ENCODE measurements around the gene RBMS3. TPM values are rescaled to one million over a fixed set of nuclear protein-coding genes. Genes with fewer than 3 reads are reported as not detected.

RBMS3 gene
- total and polyA plus RNA-seq, 2 of the 8 experiments (the other 6 are each of a cell fraction or from before 2014, with no cell fraction given) = 3.7 to 6.9 TPM

GRCh38 chr3:29497282-29497681 lies 216.4 kb downstream of the RBMS3 start:
- no peak overlapping the region for H3K9ac ChIP-seq (replicated peaks in 1 of 4; ENCODE audit: extremely low read depth in 1 of 4, low read depth in 3 of 4, low read length in 3 of 4)
- no peaks in the 10 kb centered on the region for H3K79me2 ChIP-seq (ENCODE audit: control insufficient read depth in 1 of 2, insufficient read depth in 2 of 2, low read length in 2 of 2)
- ChIA-PET POLR2A (ENCODE audit: partially characterized antibody) (no interaction called here), CTCF (ENCODE audit: partially characterized antibody) (no interaction called here)
- H2BK12ac ChIP-seq (ENCODE audit: low read depth, low read length) = no peak overlapping the region
- H3K18ac ChIP-seq (ENCODE audit: extremely low read depth, low read length) = no peak overlapping the region
- no peaks in the 10 kb centered on the region for H3K79me1 ChIP-seq (ENCODE audit: low read depth, low read length)
- H3K4me1 ChIP-seq (replicated peaks in 1 of 4; ENCODE audit: control insufficient read depth in 3 of 4, insufficient read depth in 4 of 4, low read length in 3 of 4) = no peaks in the 10 kb centered on the region
- no peak overlapping the region for H2AFZ ChIP-seq (ENCODE audit: low read length)
- WGBS, 2 experiments (ENCODE audit: extremely low coverage in 1 of 2, insufficient coverage in 1 of 2, insufficient read length in 1 of 2, insufficient replicate concordance in 2 of 2, low coverage in 1 of 2, low lambda C conversion rate in 2 of 2, missing lambda C conversion rate in 1 of 2) = 96% methylated on average over 5 of the region's 5 CpGs; no CpG with 5 or more reads in 1 of the 2 experiments
- no peak overlapping the region for H3K4ac ChIP-seq (replicated peaks; ENCODE audit: insufficient read length, low read depth, low read length)
- FAIRE-seq = no peak
- H3K23ac ChIP-seq (ENCODE audit: insufficient read length) = no peak overlapping the region
- no peaks in the 10 kb centered on the region for H4K20me1 ChIP-seq (replicated peaks in 1 of 2; ENCODE audit: control insufficient read depth in 1 of 2, insufficient read depth in 2 of 2, low read length in 2 of 2)
- H2AK5ac ChIP-seq (ENCODE audit: low read depth, low read length) = no peak overlapping the region
- TF ChIP-seq SAP30 (IDR thresholded peaks at IDR 0.05; ENCODE audit: insufficient read depth, insufficient replicate concordance, low read length) = no peak
- TF ChIP-seq CREB1 (IDR thresholded peaks at IDR 0.05) = no peak
- no peak for TF ChIP-seq SP1 (IDR thresholded peaks at IDR 0.05; ENCODE audit: low read depth, low read length)
- no peak for TF ChIP-seq SIX5 (IDR thresholded peaks at IDR 0.05; ENCODE audit: low read depth, low read length)
- no peak for TF ChIP-seq EP300 (IDR thresholded peaks at IDR 0.05; ENCODE audit: borderline replicate concordance in 1 of 2, low read depth in 2 of 2, low read length in 2 of 2)
- TF ChIP-seq TEAD4 (IDR thresholded peaks at IDR 0.05; ENCODE audit: low read depth, low read length) = no peak
- DNase-seq (ENCODE audit: low read depth in 1 of 2, low spot score in 2 of 2) = no peak
- H3K4me3 ChIP-seq (ENCODE audit: extremely low read depth in 1 of 4, insufficient read depth in 2 of 4, low read depth in 3 of 4, low read length in 4 of 4) = no peak overlapping the region
- no peaks in the 10 kb centered on the region for H3K23me2 ChIP-seq (ENCODE audit: low read depth, low read length)
- no peak overlapping the region for H2BK5ac ChIP-seq (ENCODE audit: low read depth, low read length)
- no peak overlapping the region for H3K56ac ChIP-seq (replicated peaks; ENCODE audit: insufficient read length, low read depth, low read length)
- H3K27me3 ChIP-seq (replicated peaks in 1 of 4; ENCODE audit: control insufficient read depth in 3 of 4, extremely low read depth in 1 of 4, insufficient read depth in 3 of 4, low read length in 3 of 4) = no peaks in the 10 kb centered on the region
- H4K91ac ChIP-seq (replicated peaks; ENCODE audit: insufficient read length, low read length) = no peak overlapping the region
- H3K4me2 ChIP-seq (ENCODE audit: insufficient read depth in 1 of 2, low read depth in 2 of 2, low read length in 2 of 2) = no peak overlapping the region
- no peak overlapping the region for H3K27ac ChIP-seq (ENCODE audit: low read depth, low read length)
- H2BK120ac ChIP-seq (replicated peaks; ENCODE audit: low read depth, low read length) = no peak overlapping the region
- H2BK15ac ChIP-seq (ENCODE audit: low read length) = no peak overlapping the region
- no peak overlapping the region for H2BK20ac ChIP-seq (ENCODE audit: low read length)
- H4K8ac ChIP-seq (ENCODE audit: extremely low read depth, insufficient read depth, low read length) = no peak overlapping the region
- H3K9me3 ChIP-seq (ENCODE audit: insufficient read depth in 2 of 2, low read depth in 1 of 2, low read length in 1 of 2) = no peaks in the 10 kb centered on the region
- 0 out of 8 replicates have a peak, but pooled peaks cover 0 to 2% (median 0%) of the 10 kb centered on the region in 4 experiments for H3K36me3 ChIP-seq (ENCODE audit: control insufficient read depth in 2 of 4, insufficient read depth in 4 of 4, low read length in 3 of 4)
- H4K5ac ChIP-seq (ENCODE audit: insufficient read length, low read depth, low read length) = no peak overlapping the region
- H3K14ac ChIP-seq (ENCODE audit: insufficient read length) = no peak overlapping the region
